Activated CD8-positive, alpha-beta memory T cell treated with anti-CD3 and anti-CD28 coated beads, Interleukin-2, amount 10 ng/mL, durations not matched to agents 7 days and 5 days (primary cell): ENCODE measurements around the gene AUTS2. TPM values are rescaled to one million over a fixed set of nuclear protein-coding genes. Genes with fewer than 3 reads are reported as not detected.
A peak's percentile ranks its signal among the peaks of the same experiment; 100 is the strongest.

Experiments used
- ATAC-seq: fragments of 150-1000 bp; cut with Tn5 transposase; one replicate; pipeline ENCODE4 v1.10.0; 2021; ENCODE audit warnings: moderate library complexity
- CTCF ChIA-PET: fragments of 350-600 bp; sonication (Branson Sonifier 250); formaldehyde crosslinking; loops from one replicate; lab custom pipeline; 2021; ENCODE audit warnings: antibody characterized with exemption; lab: Charles Lee
- DNase-seq: peaks from one replicate; pipeline ENCODE4 v3.0.0-alpha.2; 2020
- H3K27ac Mint-ChIP-seq: one replicate; pipeline ENCODE4 v1.8.0; 2021; ENCODE audit warnings: mild to moderate bottlenecking, mixed read lengths
- H3K27me3 Mint-ChIP-seq: one replicate; pipeline ENCODE4 v1.8.0; 2021; ENCODE audit warnings: mixed read lengths
- H3K36me3 Mint-ChIP-seq: one replicate; pipeline ENCODE4 v1.8.0; 2021; ENCODE audit warnings: mild to moderate bottlenecking, mixed read lengths
- H3K4me1 Mint-ChIP-seq: one replicate; pipeline ENCODE4 v1.8.0; 2021; ENCODE audit warnings: mixed read lengths
- H3K4me3 Mint-ChIP-seq: one replicate; pipeline ENCODE4 v1.8.0; 2021; ENCODE audit warnings: mild to moderate bottlenecking, moderate library complexity, mixed read lengths
- H3K9me3 Mint-ChIP-seq: one replicate; pipeline ENCODE4 v1.8.0; 2022; ENCODE audit warnings: low read depth, mixed read lengths
- total RNA-seq, 2 experiments: library from RNA; stranded (reverse); gene quantifications; one replicate each; pipeline ENCODE4 v1.2.3, GENCODE V29; 2021

The AUTS2 gene
- total RNA-seq, 2 experiments from 2014 or later, result 9.5 to 24.4 TPM

- no peak for ATAC-seq
- Mint-ChIP-seq H3K4me3 (peak overlapping the region; percentile 59), H3K4me1 (peaks cover 54% of the 10 kb centered on the region), H3K27me3 (peaks cover 13% of the 10 kb centered on the region), H3K36me3 (no peaks in the 10 kb centered on the region), H3K27ac (no peak overlapping the region), H3K9me3 (no peaks in the 10 kb centered on the region)
- no peak for DNase-seq
- CTCF ChIA-PET, result interaction anchor here (1.3 kb wide), 1 partner anchor 20 kb away, joined by 4 read pairs; no protein-coding TSS in a partner anchor
Measured at GRCh38 chr7:70680743-70681468, 1082.6 kb downstream of the AUTS2 start.

DNA sequence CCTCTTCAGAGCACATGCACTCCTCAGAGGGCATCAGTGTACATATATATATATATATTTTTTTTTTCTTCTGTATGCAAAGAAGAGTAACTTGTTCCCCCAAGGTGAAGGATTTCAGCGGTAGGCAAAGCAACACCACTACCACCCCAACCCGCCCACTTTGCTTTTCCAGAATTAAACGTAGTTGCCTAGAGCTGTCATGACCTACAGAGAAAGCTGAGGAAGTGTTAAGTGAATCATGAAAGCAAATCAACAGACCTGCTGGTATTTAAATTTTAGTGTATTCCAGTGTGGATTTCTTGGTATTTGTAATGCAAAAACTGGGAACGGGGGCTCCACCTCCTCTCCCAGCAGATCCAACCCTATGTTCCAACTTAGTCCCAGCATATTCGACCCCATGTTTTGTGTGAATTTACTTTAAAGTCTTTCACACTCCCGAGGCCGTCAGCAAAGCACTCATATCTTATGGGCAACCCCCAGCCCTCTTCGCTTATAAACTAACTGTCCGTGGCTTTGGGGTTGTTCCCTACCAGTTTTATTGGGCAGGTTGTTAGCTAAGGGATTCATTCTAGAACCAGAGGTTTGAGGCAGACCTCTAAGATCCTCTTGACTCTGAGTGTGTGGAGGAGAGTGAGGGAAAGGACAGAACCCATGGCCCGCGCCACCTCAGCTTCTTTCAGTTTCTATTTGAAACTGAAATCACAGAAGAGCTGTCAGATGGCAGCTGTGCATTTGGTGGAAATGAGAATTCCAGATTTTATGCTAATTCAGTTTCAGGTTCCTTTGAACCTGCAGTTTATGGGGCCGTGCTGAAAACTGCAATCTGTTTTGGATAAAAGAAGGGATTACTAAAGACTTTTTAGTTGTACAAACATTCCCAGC is 1083.4 kb downstream of the AUTS2 start:
- peaks cover 54% of the 10 kb centered on the region for H3K4me1 Mint-ChIP-seq
- CTCF ChIA-PET, result interaction anchor here (0.9 to 1.3 kb wide), 3 partner anchors 9 to 35 kb away, joined by 3 to 4 read pairs (median 3); no protein-coding TSS in a partner anchor
- H3K9me3 Mint-ChIP-seq, result no peaks in the 10 kb centered on the region
- no peaks in the 10 kb centered on the region for H3K36me3 Mint-ChIP-seq
- H3K27me3 Mint-ChIP-seq, result peaks cover 9% of the 10 kb centered on the region
- ATAC-seq (peak; percentile 70), DNase-seq (peak; percentile 65)
- peak overlapping the region; percentile 84 for H3K27ac Mint-ChIP-seq
- peak overlapping the region; percentile 59 for H3K4me3 Mint-ChIP-seq

- no peaks in the 10 kb centered on the region for H3K36me3 Mint-ChIP-seq
Measured at GRCh38 chr7:70684173-70684572, 1085.9 kb downstream of the AUTS2 start.

GRCh38 chr7:70693321-70693685 is 1095.0 kb downstream of the AUTS2 start:
- Mint-ChIP-seq H3K9me3 (no peaks in the 10 kb centered on the region), H3K27ac (no peak overlapping the region), H3K4me1 (peaks cover 16% of the 10 kb centered on the region), H3K36me3 (no peaks in the 10 kb centered on the region), H3K27me3 (peaks cover 50% of the 10 kb centered on the region), H3K4me3 (peak overlapping the region; percentile 63)
- CTCF ChIA-PET, result interaction anchor here (1.3 to 2.5 kb wide), 2 partner anchors 14 to 46 kb away, joined by 3 to 11 read pairs; no protein-coding TSS in a partner anchor
- DNase-seq, result no peak
- no peak for ATAC-seq

More at GRCh38 chr7:70684173-70684572, 1085.9 kb downstream of the AUTS2 start:
- DNase-seq (no peak), ATAC-seq (no peak)
- Mint-ChIP-seq H3K27ac (no peak overlapping the region), H3K4me1 (peaks cover 42% of the 10 kb centered on the region), H3K9me3 (no peaks in the 10 kb centered on the region), H3K27me3 (peaks cover 4% of the 10 kb centered on the region), H3K4me3 (no peak overlapping the region)
- CTCF ChIA-PET, result interaction anchor here (0.9 to 1.1 kb wide), 2 partner anchors 8 to 36 kb away, joined by 3 to 4 read pairs; no protein-coding TSS in a partner anchor

GRCh38 chr7:70693686-70694433 is 1095.6 kb downstream of the AUTS2 start:
- ATAC-seq (peak; percentile 81), DNase-seq (peak; percentile 53)
- Mint-ChIP-seq H3K4me3 (peak overlapping the region; percentile 63), H3K27me3 (peaks cover 53% of the 10 kb centered on the region), H3K4me1 (peaks cover 18% of the 10 kb centered on the region), H3K36me3 (no peaks in the 10 kb centered on the region), H3K27ac (no peak overlapping the region), H3K9me3 (no peaks in the 10 kb centered on the region)
- CTCF ChIA-PET, result interaction anchor here (1.2 to 2.5 kb wide), 3 partner anchors 14 to 46 kb away, joined by 3 to 11 read pairs (median 4); no protein-coding TSS in a partner anchor

DNA sequence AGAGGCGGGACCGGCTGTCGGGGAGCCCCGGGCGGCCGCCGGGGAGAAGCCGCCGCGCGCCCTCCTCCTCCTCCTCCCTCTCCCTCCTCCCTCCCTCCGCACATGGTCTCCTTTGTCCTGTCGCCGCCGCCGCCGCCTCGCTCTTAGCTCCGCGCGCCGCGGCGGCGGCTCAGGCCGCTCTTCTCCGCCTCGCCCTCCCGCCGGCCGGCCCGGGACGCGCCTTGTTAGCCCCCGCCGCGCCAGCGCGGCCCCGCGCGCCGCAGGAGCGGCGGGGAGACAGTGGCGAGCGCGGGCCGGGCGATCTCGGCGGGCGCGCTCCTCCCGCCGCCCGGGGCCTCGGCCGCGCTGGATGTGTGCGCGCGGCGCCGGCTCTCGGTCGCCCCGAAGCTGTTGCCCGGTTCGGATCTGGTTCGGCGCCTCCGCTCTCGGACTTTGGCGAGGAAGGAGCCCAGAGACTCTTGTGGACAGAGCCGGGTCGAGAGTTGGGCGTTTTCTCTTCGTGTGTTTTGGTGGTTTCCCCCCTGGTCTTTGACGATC is 1096.2 kb downstream of the AUTS2 start:
- no peaks in the 10 kb centered on the region for H3K9me3 Mint-ChIP-seq
- H3K27ac Mint-ChIP-seq, result peak overlapping the region; percentile 56
- H3K27me3 Mint-ChIP-seq, result peaks cover 53% of the 10 kb centered on the region
- ATAC-seq (peak; percentile 48), DNase-seq (no peak)
- peaks cover 18% of the 10 kb centered on the region for H3K4me1 Mint-ChIP-seq
- CTCF ChIA-PET, result interaction anchor here (1.2 to 2.5 kb wide), 3 partner anchors 15 to 47 kb away, joined by 3 to 11 read pairs (median 4); no protein-coding TSS in a partner anchor
- peak overlapping the region; percentile 89 for H3K4me3 Mint-ChIP-seq
- no peaks in the 10 kb centered on the region for H3K36me3 Mint-ChIP-seq

DNA sequence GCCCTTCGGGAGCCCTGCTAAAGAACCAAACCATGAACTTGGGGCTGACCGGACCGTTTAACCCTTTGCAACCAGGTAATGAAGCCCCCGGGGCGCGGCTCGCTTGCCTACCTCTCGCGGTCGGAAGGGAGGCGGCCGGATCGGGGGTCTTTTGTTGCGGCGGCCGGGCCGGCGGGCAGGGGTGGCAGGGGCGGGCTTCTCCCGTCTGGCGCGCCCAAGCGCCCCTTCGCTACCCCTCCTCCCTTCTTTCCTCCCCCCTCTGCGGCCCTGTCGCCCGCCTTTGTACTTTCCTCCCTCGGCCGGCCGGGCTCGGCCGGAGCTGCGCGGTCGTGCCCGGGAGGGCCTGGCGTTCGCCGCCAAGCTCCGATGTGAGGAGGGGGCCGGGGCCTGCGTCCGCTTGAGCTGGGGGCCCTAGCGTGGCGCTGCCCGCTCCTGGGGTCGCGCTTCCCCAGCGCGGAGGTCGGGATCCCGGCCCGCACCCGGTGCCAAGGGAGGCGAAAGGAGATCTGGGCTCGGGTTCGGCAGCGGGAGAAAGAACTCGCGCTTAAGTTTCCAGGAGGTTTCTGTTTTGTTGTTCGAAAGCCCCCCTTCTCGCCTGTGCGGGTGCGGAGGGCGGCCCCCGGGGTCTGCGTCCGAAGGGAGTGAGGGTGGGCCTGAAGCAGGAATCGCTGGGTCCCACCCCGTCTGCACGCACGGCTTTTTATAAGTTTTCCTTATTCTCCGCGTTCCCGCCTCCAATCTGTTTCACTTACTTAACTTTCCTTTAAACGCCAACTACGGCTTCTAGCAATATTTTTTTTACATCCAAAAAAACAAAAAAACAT is 1096.9 kb downstream of the AUTS2 start:
- CTCF ChIA-PET, result interaction anchor here (1.2 to 2.5 kb wide), 2 partner anchors 35 to 48 kb away, joined by 4 to 11 read pairs; no protein-coding TSS in a partner anchor
- no peaks in the 10 kb centered on the region for H3K9me3 Mint-ChIP-seq
- H3K27me3 Mint-ChIP-seq, result peaks cover 53% of the 10 kb centered on the region
- no peaks in the 10 kb centered on the region for H3K36me3 Mint-ChIP-seq
- H3K4me1 Mint-ChIP-seq, result peaks cover 18% of the 10 kb centered on the region
- peak overlapping the region; percentile 73 for H3K27ac Mint-ChIP-seq
- DNase-seq (no peak), ATAC-seq (no peak)
- peak overlapping the region; percentile 89 for H3K4me3 Mint-ChIP-seq

DNA sequence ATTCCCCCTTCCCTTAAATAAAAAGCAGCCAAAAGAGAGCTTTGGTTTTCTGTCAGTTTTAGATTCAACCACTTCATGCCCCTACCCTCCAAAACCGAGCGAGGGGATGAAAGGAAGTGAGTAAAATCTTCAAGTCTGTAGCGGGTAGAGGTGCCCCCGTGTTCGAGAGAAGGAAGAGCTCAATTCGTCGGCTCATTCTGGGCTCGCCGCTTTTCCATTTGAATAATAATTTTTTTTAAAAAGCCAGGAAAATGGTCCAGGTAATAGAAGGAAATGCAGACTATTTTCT is 1097.5 kb downstream of the AUTS2 start:
- Mint-ChIP-seq H3K4me3 (peak overlapping the region; percentile 89), H3K27ac (peak overlapping the region; percentile 73), H3K36me3 (no peaks in the 10 kb centered on the region), H3K4me1 (peaks cover 16% of the 10 kb centered on the region), H3K27me3 (peaks cover 53% of the 10 kb centered on the region), H3K9me3 (no peaks in the 10 kb centered on the region)
- CTCF ChIA-PET, result interaction anchor here (2.5 kb wide), 1 partner anchor 48 kb away, joined by 11 read pairs; no protein-coding TSS in a partner anchor
- ATAC-seq, result no peak
- DNase-seq, result no peak

DNA sequence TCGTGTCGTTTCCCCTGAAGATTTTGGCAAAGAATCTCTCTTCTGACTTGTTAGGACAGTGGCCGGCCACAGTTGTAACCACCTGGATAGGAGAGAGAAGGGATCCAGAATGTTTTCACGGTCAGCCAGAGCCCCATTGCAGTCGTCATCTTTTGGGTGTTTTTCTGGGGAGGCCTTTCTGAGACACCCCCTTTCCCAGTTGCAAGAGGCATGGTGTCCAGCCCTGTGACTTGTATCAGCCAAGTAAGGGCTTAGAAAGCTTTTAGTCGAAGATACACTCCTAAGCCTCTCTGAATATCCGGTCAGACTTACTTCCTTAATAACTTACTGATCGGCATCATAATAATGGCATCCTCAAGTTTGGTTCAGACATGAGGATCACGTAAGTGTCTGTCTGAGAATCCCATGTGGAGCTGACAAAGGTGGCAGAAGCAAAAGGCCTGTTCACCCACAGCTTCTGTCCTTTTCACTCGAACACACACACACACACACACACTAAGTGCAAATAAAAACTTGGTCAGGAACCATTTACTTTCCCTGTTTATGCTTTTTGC is 1098.0 kb downstream of the AUTS2 start:
- CTCF ChIA-PET, result no interaction called here

DNA sequence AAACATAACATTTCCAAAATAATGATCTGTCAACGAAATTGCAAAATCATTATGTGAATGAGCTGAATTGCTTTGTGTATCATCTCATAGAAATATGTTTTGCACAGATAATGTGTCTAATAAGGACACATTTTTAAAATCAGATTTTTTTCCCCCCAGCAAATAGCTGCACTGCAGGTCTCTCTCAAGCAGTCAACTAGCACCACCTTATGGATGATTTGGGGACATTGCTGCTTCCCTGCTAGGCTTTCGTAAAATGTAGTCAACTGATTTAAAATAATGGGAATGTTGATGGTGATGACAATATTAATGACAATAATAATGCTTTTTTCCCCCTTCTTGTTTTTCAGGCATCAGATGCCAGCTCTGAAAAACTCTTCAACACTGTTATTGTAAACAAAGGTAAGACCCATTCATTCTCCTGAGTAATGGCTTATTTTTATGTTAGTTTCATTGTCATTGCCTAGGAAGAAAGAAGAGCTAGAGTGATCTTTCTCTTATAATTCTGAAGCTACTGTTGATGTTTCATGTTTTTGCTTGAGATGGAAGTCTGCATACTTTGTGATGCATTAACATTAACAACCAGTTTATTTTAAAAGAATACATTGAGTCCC is 1100.1 kb downstream of the AUTS2 start:
- Mint-ChIP-seq H3K27me3 (peaks cover 36% of the 10 kb centered on the region), H3K9me3 (no peaks in the 10 kb centered on the region)
- no peak for DNase-seq

More for the DNA sequence above, 1098.0 kb downstream of the AUTS2 start:
- Mint-ChIP-seq H3K36me3 (no peaks in the 10 kb centered on the region), H3K4me3 (peak overlapping the region; percentile 89), H3K27ac (no peak overlapping the region), H3K27me3 (peaks cover 49% of the 10 kb centered on the region), H3K9me3 (no peaks in the 10 kb centered on the region), H3K4me1 (peaks cover 16% of the 10 kb centered on the region)
- DNase-seq (no peak), ATAC-seq (no peak)

DNA sequence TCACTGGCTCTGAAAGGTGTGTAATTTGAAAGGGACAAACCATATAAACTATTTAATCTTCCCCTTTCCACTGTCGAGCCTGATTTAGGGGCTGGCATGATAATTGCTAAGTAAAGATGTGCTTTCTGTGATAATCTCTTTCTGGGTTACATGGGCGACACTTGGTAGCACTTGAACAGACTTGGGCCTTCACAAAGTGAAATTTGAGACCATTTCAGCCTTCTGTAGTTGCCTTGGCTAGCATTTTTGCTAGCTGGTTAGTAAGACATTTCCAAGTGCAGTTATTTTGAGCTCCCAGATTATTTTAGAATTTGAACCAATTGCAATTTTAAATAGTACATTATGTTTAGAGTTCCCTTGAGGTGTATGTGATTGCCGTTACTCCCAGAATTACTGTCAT is 1101.0 kb downstream of the AUTS2 start:
- H3K36me3 Mint-ChIP-seq, result no peaks in the 10 kb centered on the region
- CTCF ChIA-PET, result interaction anchor here (0.9 to 2.0 kb wide), 6 partner anchors 18 to 114 kb away, joined by 3 to 8 read pairs (median 4); no protein-coding TSS in a partner anchor

More for the DNA sequence above, 1100.1 kb downstream of the AUTS2 start:
- Mint-ChIP-seq H3K36me3 (no peaks in the 10 kb centered on the region), H3K4me1 (peaks cover 16% of the 10 kb centered on the region), H3K27ac (no peak overlapping the region), H3K4me3 (no peak overlapping the region)
- CTCF ChIA-PET, result interaction anchor here (0.5 to 2.0 kb wide), 15 partner anchors 8 to 376 kb away, joined by 3 to 9 read pairs (median 3); no protein-coding TSS in a partner anchor
- no peak for ATAC-seq

More for the DNA sequence above, 1101.0 kb downstream of the AUTS2 start:
- Mint-ChIP-seq H3K9me3 (no peaks in the 10 kb centered on the region), H3K4me1 (peaks cover 16% of the 10 kb centered on the region), H3K27ac (no peak overlapping the region), H3K27me3 (peaks cover 33% of the 10 kb centered on the region), H3K4me3 (no peak overlapping the region)
- DNase-seq (no peak), ATAC-seq (no peak)
